OCI-LY7 (cell line): ENCODE data around the gene RNF111. TPM values are rescaled to one million over a fixed set of nuclear protein-coding genes. Genes with fewer than 3 reads are reported as not detected.

ENCODE experiments used
- BruUV-seq: library from RNA; stranded (reverse); fragments of 400-500 nt; replicated peaks from 2 replicates; lab custom pipeline; 2021; lab: Mats Ljungman, UMichigan
- CTCF ChIA-PET: fragments of 300-600 bp; sonication (Branson Sonifier 250); formaldehyde crosslinking; loops from one replicate; lab custom pipeline; 2022; ENCODE audit warnings: antibody characterized with exemption; ENCODE audit not compliant: unreplicated experiment; lab: Charles Lee
- POLR2A ChIA-PET: fragments of 300-600 bp; sonication (Branson Sonifier 250); formaldehyde crosslinking; loops from one replicate; lab custom pipeline; 2022; ENCODE audit warnings: antibody characterized with exemption; lab: Charles Lee
- DNase-seq: peaks from one replicate; pipeline ENCODE4 v3.0.0-alpha.2; 2015; ENCODE audit warnings: low spot score
- H2AFZ ChIP-seq: fragments of 200-600 bp; sonication (generic), shearing (Covaris generic); 2 replicates; pipeline ENCODE4 v1.6.1; 2014; ENCODE audit warnings: mild to moderate bottlenecking, antibody characterized with exemption, low read length, moderate library complexity
- H3K27ac ChIP-seq: fragments of 200-600 bp; sonication (generic); 2 replicates; pipeline ENCODE4 v1.5.1; 2014; ENCODE audit warnings: mixed run types, low read depth, mild to moderate bottlenecking, moderate library complexity, low read length, inconsistent platforms; ENCODE audit not compliant: poor library complexity, severe bottlenecking
- H3K36me3 ChIP-seq: fragments of 200-600 bp; sonication (generic); 2 replicates; pipeline ENCODE4 v1.6.1; 2014; ENCODE audit warnings: mild to moderate bottlenecking, antibody characterized with exemption, low read length, moderate library complexity, mixed read lengths; ENCODE audit not compliant: insufficient read depth
- H3K4me1 ChIP-seq: fragments of 200-600 bp; sonication (generic); 2 replicates; pipeline ENCODE4 v1.5.1; 2014; ENCODE audit warnings: mild to moderate bottlenecking, low read length; ENCODE audit not compliant: insufficient read depth, poor library complexity, severe bottlenecking
- H3K4me2 ChIP-seq: fragments of 200-600 bp; sonication (generic); 2 replicates; pipeline ENCODE4 v1.6.1; 2014; ENCODE audit warnings: mild to moderate bottlenecking, low read length
- H3K4me3 ChIP-seq: fragments of 200-600 bp; sonication (generic); 2 replicates; pipeline ENCODE4 v1.5.1; 2014; ENCODE audit warnings: mild to moderate bottlenecking, low read depth, low read length; ENCODE audit not compliant: poor library complexity, severe bottlenecking
- H3K79me2 ChIP-seq: fragments of 200-600 bp; sonication (generic); 2 replicates; pipeline ENCODE4 v1.6.1; 2016; ENCODE audit warnings: low read depth, mild to moderate bottlenecking, low read length, moderate library complexity, mixed read lengths; ENCODE audit not compliant: insufficient read depth
- H3K9me2 ChIP-seq: fragments of 200-600 bp; sonication (generic); 2 replicates; pipeline ENCODE4 v1.6.1; 2016; ENCODE audit warnings: mild to moderate bottlenecking, low read length, mixed read lengths; ENCODE audit not compliant: insufficient read depth
- H3K9me3 ChIP-seq: fragments of 200-600 bp; sonication (generic); 2 replicates; pipeline ENCODE4 v1.6.1; 2014; ENCODE audit warnings: mild to moderate bottlenecking, mixed run types, low read length, mixed read lengths
- H4K20me1 ChIP-seq: fragments of 200-600 bp; sonication (generic); 2 replicates; pipeline ENCODE4 v1.6.1; 2014; ENCODE audit warnings: mild to moderate bottlenecking, antibody characterized with exemption, low read length, moderate library complexity, mixed read lengths; ENCODE audit not compliant: insufficient read depth
- EZH2phosphoT487 ChIP-seq: fragments of 200-600 bp; sonication (generic); IDR thresholded peaks from 2 replicates; pipeline ENCODE4 v1.6.1; 2018; ENCODE audit warnings: low read depth, borderline replicate concordance, mild to moderate bottlenecking, mixed run types, antibody characterized with exemption, low read length, moderate library complexity, mixed read lengths
- intact Hi-C: fragments of 100-400 bp; cut with micrococcal nuclease; formaldehyde crosslinking; loops from one replicate; pipeline ENCODE4 v1.10.0; 2022; ENCODE audit not compliant: unreplicated experiment
- total RNA-seq, 2 experiments: library from RNA; depleted of rRNA in 1 of 2; stranded (reverse); fragments of >200 nt in 1 of 2; shearing (Covaris generic) in 1 of 2; gene quantifications; 2 replicates each; pipeline ENCODE4 v1.2.3, GENCODE V29; 2014 to 2022
- TF ChIP-seq, protein P1 (sequence below): fragments of 200-600 bp; sonication (generic); conservative IDR thresholded peaks from 2 replicates; pipeline ENCODE4 v1.5.1; 2014; ENCODE audit warnings: mild to moderate bottlenecking, antibody characterized with exemption, low read length, moderate library complexity, mixed read lengths

RNF111 gene
- total RNA-seq, 2 experiments from 2014 or later = 19.2 to 42.7 TPM

DNA sequence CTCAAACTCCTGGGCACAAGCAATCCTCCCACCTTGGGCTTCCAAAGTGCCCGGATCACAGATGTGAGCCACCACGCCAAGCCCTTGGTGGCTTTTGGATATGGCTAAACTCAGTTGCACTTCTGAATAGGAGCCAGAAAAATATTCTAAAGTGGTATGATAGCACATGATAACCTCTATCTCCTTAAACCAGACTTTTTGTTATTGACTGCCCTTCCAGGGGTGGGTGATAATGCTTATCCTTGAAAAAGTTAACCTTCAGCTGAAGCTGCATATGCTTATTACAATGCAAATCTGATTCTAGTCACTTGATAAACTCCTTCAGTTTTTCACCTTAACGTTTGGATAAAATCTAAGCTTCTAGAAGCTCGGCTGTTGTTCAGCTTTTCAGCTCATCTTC lies 123.8 kb downstream of the RNF111 start:
- POLR2A ChIA-PET = interaction anchor here (0.7 to 1.0 kb wide), 5 partner anchors 12 to 663 kb away, joined by 3 to 6 read pairs (median 4); no protein-coding TSS in a partner anchor
- CTCF ChIA-PET = no interaction called here

GRCh38 chr15:59115047-59115446 lies 127.6 kb downstream of the RNF111 start:
- H3K9me2 ChIP-seq = no peaks in the 10 kb centered on the region
- CTCF ChIA-PET = no interaction called here
- H3K4me1 ChIP-seq = no peaks in the 10 kb centered on the region
- H3K36me3 ChIP-seq = peaks cover 96% of the 10 kb centered on the region
- DNase-seq = no peak
- no peaks in the 10 kb centered on the region for H4K20me1 ChIP-seq
- H2AFZ ChIP-seq = no peak overlapping the region
- peaks cover 6% of the 10 kb centered on the region; the same call in 1 of the 2 replicates for H3K79me2 ChIP-seq
- H3K4me2 ChIP-seq = no peak overlapping the region
- intact Hi-C loops = no loop called here
- H3K27ac ChIP-seq = no peak overlapping the region
- POLR2A ChIA-PET = no interaction called here
- BruUV-seq = TSS peak; percentile 3
- no peak for TF ChIP-seq EZH2phosphoT487
- TF ChIP-seq, protein P1, sequence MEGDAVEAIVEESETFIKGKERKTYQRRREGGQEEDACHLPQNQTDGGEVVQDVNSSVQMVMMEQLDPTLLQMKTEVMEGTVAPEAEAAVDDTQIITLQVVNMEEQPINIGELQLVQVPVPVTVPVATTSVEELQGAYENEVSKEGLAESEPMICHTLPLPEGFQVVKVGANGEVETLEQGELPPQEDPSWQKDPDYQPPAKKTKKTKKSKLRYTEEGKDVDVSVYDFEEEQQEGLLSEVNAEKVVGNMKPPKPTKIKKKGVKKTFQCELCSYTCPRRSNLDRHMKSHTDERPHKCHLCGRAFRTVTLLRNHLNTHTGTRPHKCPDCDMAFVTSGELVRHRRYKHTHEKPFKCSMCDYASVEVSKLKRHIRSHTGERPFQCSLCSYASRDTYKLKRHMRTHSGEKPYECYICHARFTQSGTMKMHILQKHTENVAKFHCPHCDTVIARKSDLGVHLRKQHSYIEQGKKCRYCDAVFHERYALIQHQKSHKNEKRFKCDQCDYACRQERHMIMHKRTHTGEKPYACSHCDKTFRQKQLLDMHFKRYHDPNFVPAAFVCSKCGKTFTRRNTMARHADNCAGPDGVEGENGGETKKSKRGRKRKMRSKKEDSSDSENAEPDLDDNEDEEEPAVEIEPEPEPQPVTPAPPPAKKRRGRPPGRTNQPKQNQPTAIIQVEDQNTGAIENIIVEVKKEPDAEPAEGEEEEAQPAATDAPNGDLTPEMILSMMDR = no peak
- no peaks in the 10 kb centered on the region for H3K9me3 ChIP-seq
- no peak overlapping the region for H3K4me3 ChIP-seq

More for the DNA sequence above, 123.8 kb downstream of the RNF111 start:
- intact Hi-C loops = no loop called here
- Histone ChIP-seq H2AFZ (no peak overlapping the region), H3K27ac (no peak overlapping the region), H3K79me2 (peaks cover 19% of the 10 kb centered on the region), H3K4me2 (no peak overlapping the region), H3K9me3 (no peaks in the 10 kb centered on the region), H3K4me3 (no peak overlapping the region), H3K9me2 (no peaks in the 10 kb centered on the region), H3K36me3 (peaks cover 89% of the 10 kb centered on the region), H4K20me1 (no peaks in the 10 kb centered on the region), H3K4me1 (peaks cover 8% of the 10 kb centered on the region)
- TF ChIP-seq EZH2phosphoT487 = no peak
- TF ChIP-seq, protein P1 = no peak
- no TSS peak for BruUV-seq
- DNase-seq = no peak

DNA sequence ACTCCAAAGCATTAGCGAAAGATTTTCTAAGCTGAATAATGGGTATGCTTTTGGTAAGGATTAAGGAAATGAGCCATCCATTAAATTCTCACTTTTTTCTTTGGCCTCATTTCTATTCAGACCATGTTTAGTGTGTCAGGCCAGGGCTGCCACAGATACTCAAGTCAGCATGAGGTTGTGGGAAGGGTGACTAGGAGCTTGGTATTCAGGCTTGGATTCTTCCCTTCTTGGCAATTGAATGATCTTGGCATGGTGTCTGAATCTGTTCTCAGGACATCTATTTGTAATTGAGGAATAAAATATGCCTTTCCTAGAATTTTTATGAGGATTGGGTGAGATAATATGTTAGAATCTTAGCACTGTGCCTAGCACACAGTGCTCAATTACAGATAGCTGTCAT lies 128.7 kb downstream of the RNF111 start:
- peaks cover 96% of the 10 kb centered on the region for H3K36me3 ChIP-seq
- no peak for DNase-seq
- H3K79me2 ChIP-seq = peaks cover 6% of the 10 kb centered on the region; the same call in 1 of the 2 replicates
- no peaks in the 10 kb centered on the region for H3K9me2 ChIP-seq
- ChIA-PET CTCF (no interaction called here), POLR2A (interaction anchor here (1.3 kb wide), 1 partner anchor 9 kb away, joined by 13 read pairs; no protein-coding TSS in a partner anchor)
- no peak overlapping the region for H2AFZ ChIP-seq
- H3K4me2 ChIP-seq = no peak overlapping the region
- H4K20me1 ChIP-seq = no peaks in the 10 kb centered on the region
- H3K27ac ChIP-seq = no peak overlapping the region
- intact Hi-C loops = no loop called here
- TF ChIP-seq EZH2phosphoT487 = no peak
- TF ChIP-seq, protein P1 = no peak
- BruUV-seq = no TSS peak
- H3K9me3 ChIP-seq = no peaks in the 10 kb centered on the region
- no peaks in the 10 kb centered on the region for H3K4me1 ChIP-seq
- H3K4me3 ChIP-seq = no peak overlapping the region
